GM12878 (cell line): Measurements from ENCODE around the gene ZKSCAN1.

ENCODE experiments used
- CREM ChIP-seq: IDR thresholded peaks from 2 replicates; pipeline ENCODE4 v1.6.1; 2014; ENCODE audit warnings: antibody characterized with exemption, low read depth
- EGR1 ChIP-seq, 2 experiments: IDR thresholded peaks; 1 replicate in 1 of 2; 2 replicates in 1 of 2; pipeline ENCODE4 v1.6.1; 2011 to 2012; ENCODE audit warnings: low read depth in 2 of 2, low read length in 2 of 2, borderline replicate concordance in 1 of 2, mild to moderate bottlenecking in 1 of 2, moderate library complexity in 1 of 2
- FOXK2 ChIP-seq: fragments of 450-650 bp; IDR thresholded peaks from 2 replicates; pipeline ENCODE4 v1.6.1; 2017; ENCODE audit warnings: mild to moderate bottlenecking, moderate library complexity
- HDAC2 ChIP-seq: fragments of 200-600 bp; sonication (generic); IDR thresholded peaks from 2 replicates; pipeline ENCODE4 v1.6.1; 2017
- JUNB ChIP-seq: IDR thresholded peaks from 2 replicates; pipeline ENCODE4 v1.6.1; 2016; ENCODE audit warnings: antibody characterized with exemption, mild to moderate bottlenecking
- NFIC ChIP-seq: IDR thresholded peaks from 2 replicates; pipeline ENCODE4 v1.6.1; 2012; ENCODE audit warnings: low read depth, mild to moderate bottlenecking, inconsistent platforms, low read length, moderate library complexity
- POLR2AphosphoS5 ChIP-seq: IDR thresholded peaks from 2 replicates; pipeline ENCODE4 v1.6.1; 2011; ENCODE audit warnings: mild to moderate bottlenecking, low read length, inconsistent platforms
- RAD21 ChIP-seq: IDR thresholded peaks from 2 replicates; pipeline ENCODE4 v1.6.1; 2011; ENCODE audit warnings: mild to moderate bottlenecking, low read depth, low read length, moderate library complexity; ENCODE audit not compliant: insufficient read depth
- ZBTB33 ChIP-seq: fragments of 450-650 bp; IDR thresholded peaks from 2 replicates; pipeline ENCODE4 v1.6.1; 2017; ENCODE audit warnings: mild to moderate bottlenecking
- ZNF217 ChIP-seq: fragments of 450-650 bp; IDR thresholded peaks from 2 replicates; pipeline ENCODE4 v1.6.1; 2017; ENCODE audit warnings: antibody characterized with exemption, mild to moderate bottlenecking
- ZNF274 ChIP-seq: IDR thresholded peaks from one replicate; pipeline ENCODE4 v1.8.0; 2011; ENCODE audit not compliant: insufficient read length, insufficient read depth
- TF ChIP-seq, protein P1 (sequence below), 3 experiments: IDR thresholded peaks in 2 of 3; conservative IDR thresholded peaks in 1 of 3; 2 replicates each; pipeline ENCODE4 v1.5.1; 2011; ENCODE audit warnings: low read depth in 3 of 3, low read length in 3 of 3, mild to moderate bottlenecking in 3 of 3, control low read depth in 2 of 3, moderate library complexity in 2 of 3, inconsistent platforms in 1 of 3, mixed read lengths in 1 of 3; ENCODE audit not compliant: control insufficient read depth in 2 of 3, insufficient read depth in 1 of 3; ENCODE audit errors: extremely low read depth in 1 of 3

DNA sequence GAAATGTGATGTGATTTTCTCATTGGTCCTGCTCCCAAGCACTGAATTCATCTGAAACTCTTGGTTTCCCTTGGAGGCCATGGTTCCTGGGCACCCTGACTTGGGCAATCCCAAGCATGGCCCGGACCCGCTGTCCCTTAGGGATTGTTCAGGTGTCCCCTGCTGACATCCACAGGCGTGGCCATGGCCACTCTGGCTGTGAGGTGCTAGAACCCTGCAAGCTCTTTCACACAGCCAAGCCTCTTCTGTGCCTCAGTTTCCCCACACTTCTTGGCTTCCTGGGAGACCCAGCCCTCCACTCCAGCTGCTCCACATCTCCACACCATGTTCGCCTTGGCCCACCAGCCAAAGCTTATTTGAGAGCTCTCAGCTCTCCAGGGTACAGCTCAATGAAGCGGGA, 27.6 kb upstream of the ZKSCAN1 start:
- TF ChIP-seq NFIC (no peak), ZNF274 (no peak), RAD21 (no peak), FOXK2 (no peak), ZNF217 (no peak), EGR1 (IDR thresholded peaks at IDR 0.05; ENCODE audit: borderline replicate concordance in 1 of 2, low read depth in 2 of 2, low read length in 2 of 2) (no peak), POLR2AphosphoS5 (no peak), HDAC2 (no peak), JUNB (no peak), ZBTB33 (no peak), CREM (no peak)
- TF ChIP-seq, protein P1, sequence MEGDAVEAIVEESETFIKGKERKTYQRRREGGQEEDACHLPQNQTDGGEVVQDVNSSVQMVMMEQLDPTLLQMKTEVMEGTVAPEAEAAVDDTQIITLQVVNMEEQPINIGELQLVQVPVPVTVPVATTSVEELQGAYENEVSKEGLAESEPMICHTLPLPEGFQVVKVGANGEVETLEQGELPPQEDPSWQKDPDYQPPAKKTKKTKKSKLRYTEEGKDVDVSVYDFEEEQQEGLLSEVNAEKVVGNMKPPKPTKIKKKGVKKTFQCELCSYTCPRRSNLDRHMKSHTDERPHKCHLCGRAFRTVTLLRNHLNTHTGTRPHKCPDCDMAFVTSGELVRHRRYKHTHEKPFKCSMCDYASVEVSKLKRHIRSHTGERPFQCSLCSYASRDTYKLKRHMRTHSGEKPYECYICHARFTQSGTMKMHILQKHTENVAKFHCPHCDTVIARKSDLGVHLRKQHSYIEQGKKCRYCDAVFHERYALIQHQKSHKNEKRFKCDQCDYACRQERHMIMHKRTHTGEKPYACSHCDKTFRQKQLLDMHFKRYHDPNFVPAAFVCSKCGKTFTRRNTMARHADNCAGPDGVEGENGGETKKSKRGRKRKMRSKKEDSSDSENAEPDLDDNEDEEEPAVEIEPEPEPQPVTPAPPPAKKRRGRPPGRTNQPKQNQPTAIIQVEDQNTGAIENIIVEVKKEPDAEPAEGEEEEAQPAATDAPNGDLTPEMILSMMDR (IDR thresholded peaks at IDR 0.05 in 2 of 3, conservative IDR thresholded peaks at IDR 0.05 in 1 of 3; ENCODE audit: control insufficient read depth in 2 of 3, extremely low read depth in 1 of 3, insufficient read depth in 1 of 3, low read depth in 3 of 3, low read length in 3 of 3) = no peak
